HepG2 (cell line): ENCODE measurements around the gene GARIN6. TPM values are rescaled to one million over a fixed set of nuclear protein-coding genes. Genes with fewer than 3 reads are reported as not detected.

Experiments
- AHDC1 ChIP-seq: sonication (generic); formaldehyde crosslinking; IDR thresholded peaks from 2 replicates; pipeline ENCODE4 v1.5.1; 2020; ENCODE audit warnings: mild to moderate bottlenecking, missing genetic modification reagents, borderline replicate concordance
- GABPB1 ChIP-seq: IDR thresholded peaks from 2 replicates; pipeline ENCODE4 v1.6.1; 2016; ENCODE audit warnings: mild to moderate bottlenecking, missing genetic modification reagents, moderate library complexity, missing compliant biosample characterization
- HNRNPK ChIP-seq: fragments of 200-400 bp; formaldehyde crosslinking; IDR thresholded peaks from 2 replicates; pipeline ENCODE4 v1.6.1; 2018; ENCODE audit warnings: low read length, low read depth, moderate library complexity, mild to moderate bottlenecking; ENCODE audit not compliant: poor library complexity, severe bottlenecking
- MIER2 ChIP-seq: IDR thresholded peaks from 2 replicates; pipeline ENCODE4 v1.6.1; 2016; ENCODE audit warnings: missing biosample characterization, missing genetic modification reagents
- NR2F1 ChIP-seq, 2 experiments: fragments of 450-650 bp in 1 of 2; formaldehyde crosslinking in 1 of 2; IDR thresholded peaks; 2 replicates each; pipeline versions ENCODE4 v1.5.0 to v1.6.1; 2016 to 2020; ENCODE audit warnings: mild to moderate bottlenecking in 1 of 2, missing compliant biosample characterization in 1 of 2, missing genetic modification reagents in 1 of 2, moderate library complexity in 1 of 2
- NR2F2 ChIP-seq: IDR thresholded peaks from 2 replicates; pipeline ENCODE4 v1.6.1; 2012; ENCODE audit warnings: low read depth, inconsistent platforms, borderline replicate concordance
- STAG1 ChIP-seq: sonication (generic); formaldehyde crosslinking; IDR thresholded peaks from 2 replicates; pipeline ENCODE4 v1.4.0; 2020; ENCODE audit warnings: missing genetic modification reagents
- ZHX2 ChIP-seq, 2 experiments: sonication (generic) in 1 of 2; formaldehyde crosslinking in 1 of 2; IDR thresholded peaks; 2 replicates each; pipeline versions ENCODE4 v1.6.1 to v1.9.0; 2014 to 2022; ENCODE audit warnings: antibody characterized with exemption in 1 of 2, borderline replicate concordance in 1 of 2, inconsistent platforms in 1 of 2, low read depth in 1 of 2, missing genetic modification reagents in 1 of 2
- ZNF367 ChIP-seq: sonication (generic); formaldehyde crosslinking; IDR thresholded peaks from 2 replicates; pipeline ENCODE4 v1.4.0; 2020; ENCODE audit warnings: missing genetic modification reagents, borderline replicate concordance
- ZNF441 ChIP-seq: sonication (generic); formaldehyde crosslinking; IDR thresholded peaks from 2 replicates; pipeline ENCODE4 v1.7.0; 2021; ENCODE audit warnings: missing genetic modification reagents, borderline replicate concordance
- ZNF577 ChIP-seq: sonication (generic); formaldehyde crosslinking; IDR thresholded peaks from 2 replicates; pipeline ENCODE4 v1.4.0; 2020; ENCODE audit warnings: mild to moderate bottlenecking, low read depth, missing genetic modification reagents, borderline replicate concordance
- ZNF607 ChIP-seq: sonication (generic); formaldehyde crosslinking; IDR thresholded peaks from 2 replicates; pipeline ENCODE4 v1.5.1; 2020; ENCODE audit warnings: missing genetic modification reagents, mild to moderate bottlenecking, borderline replicate concordance
- ZZZ3 ChIP-seq: sonication (generic); formaldehyde crosslinking; IDR thresholded peaks from 2 replicates; pipeline ENCODE4 v1.4.0; 2020; ENCODE audit warnings: missing genetic modification reagents, mild to moderate bottlenecking, borderline replicate concordance
- polyA plus RNA-seq, 8 experiments: library from polyadenylated mRNA; depleted of rRNA in 3 of 8; stranded (reverse) in 7 of 8; unstranded in 1 of 8; fragments of >200 nt; fragmentation: Illumina TruSeq in 4 of 8; extraction: Trizol in 4 of 8; gene quantifications; 2 replicates each; pipeline versions ENCODE4 v1.2.1 to v1.2.3, GENCODE V29; 2011 to 2016; ENCODE audit warnings: low read depth in 4 of 8, missing spikeins in 1 of 8, mixed read lengths in 1 of 8; ENCODE audit not compliant: insufficient read depth in 1 of 8
- total RNA-seq, 5 experiments: library from RNA; depleted of rRNA; stranded (reverse); fragments of >200 nt; fragmentation: Illumina TruSeq; extraction: Trizol; gene quantifications; 2 replicates each; pipeline ENCODE4 v1.2.3, GENCODE V29; 2016; ENCODE audit warnings: low read depth in 1 of 5

The GARIN6 gene
- total and polyA plus RNA-seq, 2 of the 13 experiments (the other 11 are each of a cell fraction or from before 2014, with no cell fraction given), result not detected

GRCh38 chr12:99611117-99611516 is 36.4 kb upstream of the GARIN6 start (continued):
- TF ChIP-seq AHDC1 (CRISPR knock-in tag), result no peak
- TF ChIP-seq HNRNPK, result no peak
- TF ChIP-seq ZNF577, result no peak
- TF ChIP-seq NR2F1 (CRISPR knock-in tag; IDR thresholded peaks at IDR 0.05), result no peak
- no peak for TF ChIP-seq MIER2 (CRISPR knock-in tag)
- no peak for TF ChIP-seq GABPB1 (CRISPR knock-in tag)
- TF ChIP-seq NR2F2, result no peak
- TF ChIP-seq ZZZ3 (CRISPR knock-in tag), result no peak
- TF ChIP-seq ZNF367 (CRISPR knock-in tag), result no peak
- no peak for TF ChIP-seq STAG1 (CRISPR knock-in tag)
- no peak for TF ChIP-seq ZHX2 (IDR thresholded peaks at IDR 0.05; ENCODE audit: low read depth)
- no peak for TF ChIP-seq ZHX2 (CRISPR knock-in tag; IDR thresholded peaks at IDR 0.05; ENCODE audit: borderline replicate concordance)
- no peak for TF ChIP-seq ZNF607 (CRISPR knock-in tag)
- no peak for TF ChIP-seq ZNF441 (CRISPR knock-in tag)
